Erythroblast (primary cell): ENCODE measurements around the gene TAF11L8.
"Not testable (repeated sequence)": the region's sequence is repeated elsewhere in the genome, so short reads cannot be mapped to it uniquely, and the experiment has no call there.

Source experiments
- GATA1 ChIP-seq: IDR thresholded peaks from 2 replicates; pipeline ENCODE4 v1.6.1; 2011; ENCODE audit warnings: low read depth, mild to moderate bottlenecking, control low read depth, low read length, moderate library complexity
- POLR2A ChIP-seq: IDR thresholded peaks from 2 replicates; pipeline ENCODE4 v1.6.1; 2011; ENCODE audit warnings: mild to moderate bottlenecking, low read length

DNA sequence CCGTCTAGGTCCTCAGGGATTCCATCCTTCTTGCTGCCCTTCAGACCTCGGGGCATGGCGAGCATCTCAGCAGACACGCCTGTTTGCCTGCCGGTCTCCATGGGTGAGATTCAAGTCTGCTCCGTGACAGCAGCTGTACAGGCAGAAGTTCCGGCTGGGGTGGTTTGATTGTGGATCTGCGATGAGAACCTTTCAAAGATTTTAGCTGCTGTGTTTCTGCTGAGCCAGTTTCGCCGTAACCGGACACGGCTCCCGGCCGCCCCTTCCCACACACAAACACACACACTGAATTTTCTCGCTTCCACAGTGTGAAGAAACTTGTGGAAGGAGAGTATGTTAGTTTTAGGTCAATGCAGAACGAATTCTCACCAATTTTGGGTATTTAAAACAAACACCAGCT, at the start of gene TAF11L8:
- not testable (repeated sequence) for TF ChIP-seq POLR2A, GATA1
